Breast epithelium (tissue), 4 donors: ENCODE data around the gene UGGT1. TPM values are rescaled to one million over a fixed set of nuclear protein-coding genes. Genes with fewer than 3 reads are reported as not detected.

Experiments
- DNase-seq, 2 donors: peaks; one replicate each; pipeline ENCODE4 v3.0.0-alpha.2; 2019; ENCODE audit warnings: low spot score in 2 of 2
- H3K27ac ChIP-seq, 2 donors: fragments of 200-600 bp; sonication (generic) in 1 of 2; one replicate each; pipeline ENCODE4 v1.5.1; 2016 to 2019; ENCODE audit warnings: mild to moderate bottlenecking in 1 of 2
- H3K27me3 ChIP-seq, 2 donors: fragments of 200-600 bp; sonication (generic) in 1 of 2; one replicate each; pipeline versions ENCODE4 v1.5.1 to v1.6.0; 2017 to 2019; ENCODE audit warnings: control low read depth in 1 of 2, mild to moderate bottlenecking in 1 of 2
- H3K36me3 ChIP-seq: fragments of 200-600 bp; one replicate; pipeline ENCODE4 v1.5.1; 2019
- H3K4me1 ChIP-seq, 2 donors: fragments of 200-600 bp; sonication (generic); one replicate each; pipeline ENCODE4 v1.5.1; 2016 to 2019; ENCODE audit warnings: control low read depth in 1 of 2
- H3K4me3 ChIP-seq, 3 donors: fragments of 200-600 bp; sonication (generic); 1 replicate in 2 of 3; 2 replicates in 1 of 3; pipeline ENCODE4 v1.5.1; 2016 to 2019; ENCODE audit warnings: mild to moderate bottlenecking in 3 of 3, moderate library complexity in 2 of 3
- H3K9me3 ChIP-seq, 2 donors: fragments of 200-600 bp; sonication (generic) in 1 of 2; one replicate each; pipeline ENCODE4 v1.5.1; 2016 to 2019; ENCODE audit warnings: control low read depth in 1 of 2
- POLR2A ChIP-seq: fragments of 450-650 bp; IDR thresholded peaks from one replicate; pipeline ENCODE4 v1.6.1; 2016; ENCODE audit warnings: antibody characterized with exemption, mild to moderate bottlenecking, moderate library complexity
- POLR2AphosphoS5 ChIP-seq, 3 donors: sonication (generic); formaldehyde crosslinking; IDR thresholded peaks; one replicate each; pipeline ENCODE4 v1.6.1; 2017; ENCODE audit warnings: antibody characterized with exemption in 3 of 3
- intact Hi-C: fragments of 100-400 bp; cut with DNase I; formaldehyde crosslinking; loops from one replicate; pipeline ENCODE4 v1.15.1; 2023; ENCODE audit warnings: low total_unique reads
- total RNA-seq, 3 donors: library from RNA; depleted of rRNA; stranded (reverse); fragments of >200 nt; gene quantifications; one replicate each; pipeline ENCODE4 v1.1.0, GENCODE V29; 2016
- TF ChIP-seq, protein P1 (sequence below), 3 donors: fragments of 450-650 bp; IDR thresholded peaks; one replicate each; pipeline ENCODE4 v1.5.1; 2016 to 2017; ENCODE audit warnings: antibody characterized with exemption in 3 of 3, mild to moderate bottlenecking in 3 of 3, moderate library complexity in 3 of 3

Gene UGGT1
- total RNA-seq, 3 donors from 2014 or later: 46.9 to 57.7 (median 54.7) TPM

DNA sequence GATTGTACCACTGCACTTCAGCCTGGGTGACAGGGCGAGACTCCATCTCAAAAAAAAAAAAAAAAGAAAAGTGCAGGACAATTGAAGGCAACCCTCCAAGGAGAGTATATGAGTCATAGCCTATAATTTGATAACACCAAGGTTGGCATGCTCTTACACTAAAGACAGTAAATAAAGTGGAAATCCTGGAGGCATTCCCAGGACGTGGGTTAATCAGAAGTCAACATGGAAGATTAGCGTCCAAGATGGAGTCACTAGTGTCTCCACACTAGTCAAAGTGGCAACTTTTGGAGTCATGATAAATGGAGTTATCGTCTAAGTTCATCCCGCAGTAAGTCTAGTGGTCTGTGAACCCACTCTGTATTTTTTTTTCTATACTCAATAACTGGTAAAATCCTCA lies 21.2 kb upstream of the UGGT1 start:
- no peaks in the 10 kb centered on the region for H3K4me1 ChIP-seq
- TF ChIP-seq POLR2A (no peak), POLR2AphosphoS5 (IDR thresholded peaks at IDR 0.05) (no peak)
- TF ChIP-seq, protein P1, sequence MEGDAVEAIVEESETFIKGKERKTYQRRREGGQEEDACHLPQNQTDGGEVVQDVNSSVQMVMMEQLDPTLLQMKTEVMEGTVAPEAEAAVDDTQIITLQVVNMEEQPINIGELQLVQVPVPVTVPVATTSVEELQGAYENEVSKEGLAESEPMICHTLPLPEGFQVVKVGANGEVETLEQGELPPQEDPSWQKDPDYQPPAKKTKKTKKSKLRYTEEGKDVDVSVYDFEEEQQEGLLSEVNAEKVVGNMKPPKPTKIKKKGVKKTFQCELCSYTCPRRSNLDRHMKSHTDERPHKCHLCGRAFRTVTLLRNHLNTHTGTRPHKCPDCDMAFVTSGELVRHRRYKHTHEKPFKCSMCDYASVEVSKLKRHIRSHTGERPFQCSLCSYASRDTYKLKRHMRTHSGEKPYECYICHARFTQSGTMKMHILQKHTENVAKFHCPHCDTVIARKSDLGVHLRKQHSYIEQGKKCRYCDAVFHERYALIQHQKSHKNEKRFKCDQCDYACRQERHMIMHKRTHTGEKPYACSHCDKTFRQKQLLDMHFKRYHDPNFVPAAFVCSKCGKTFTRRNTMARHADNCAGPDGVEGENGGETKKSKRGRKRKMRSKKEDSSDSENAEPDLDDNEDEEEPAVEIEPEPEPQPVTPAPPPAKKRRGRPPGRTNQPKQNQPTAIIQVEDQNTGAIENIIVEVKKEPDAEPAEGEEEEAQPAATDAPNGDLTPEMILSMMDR (IDR thresholded peaks at IDR 0.05): no peak
- no peak overlapping the region for H3K27ac ChIP-seq
- no peaks in the 10 kb centered on the region for H3K9me3 ChIP-seq
- H3K4me3 ChIP-seq: no peak overlapping the region
- no peaks in the 10 kb centered on the region for H3K27me3 ChIP-seq
- intact Hi-C loops: no loop called here
- no peak for DNase-seq
- H3K36me3 ChIP-seq: no peaks in the 10 kb centered on the region

GRCh38 chr2:128073278-128073677 lies 17.7 kb upstream of the UGGT1 start:
- intact Hi-C loops: no loop called here
- H3K4me1 ChIP-seq: no peaks in the 10 kb centered on the region
- no peaks in the 10 kb centered on the region for H3K9me3 ChIP-seq
- TF ChIP-seq, protein P1 (IDR thresholded peaks at IDR 0.05): no peak
- no peak for TF ChIP-seq POLR2A
- TF ChIP-seq POLR2AphosphoS5 (IDR thresholded peaks at IDR 0.05): no peak
- no peaks in the 10 kb centered on the region for H3K36me3 ChIP-seq
- no peak overlapping the region for H3K4me3 ChIP-seq
- no peaks in the 10 kb centered on the region for H3K27me3 ChIP-seq
- DNase-seq: no peak
- no peak overlapping the region for H3K27ac ChIP-seq

DNA sequence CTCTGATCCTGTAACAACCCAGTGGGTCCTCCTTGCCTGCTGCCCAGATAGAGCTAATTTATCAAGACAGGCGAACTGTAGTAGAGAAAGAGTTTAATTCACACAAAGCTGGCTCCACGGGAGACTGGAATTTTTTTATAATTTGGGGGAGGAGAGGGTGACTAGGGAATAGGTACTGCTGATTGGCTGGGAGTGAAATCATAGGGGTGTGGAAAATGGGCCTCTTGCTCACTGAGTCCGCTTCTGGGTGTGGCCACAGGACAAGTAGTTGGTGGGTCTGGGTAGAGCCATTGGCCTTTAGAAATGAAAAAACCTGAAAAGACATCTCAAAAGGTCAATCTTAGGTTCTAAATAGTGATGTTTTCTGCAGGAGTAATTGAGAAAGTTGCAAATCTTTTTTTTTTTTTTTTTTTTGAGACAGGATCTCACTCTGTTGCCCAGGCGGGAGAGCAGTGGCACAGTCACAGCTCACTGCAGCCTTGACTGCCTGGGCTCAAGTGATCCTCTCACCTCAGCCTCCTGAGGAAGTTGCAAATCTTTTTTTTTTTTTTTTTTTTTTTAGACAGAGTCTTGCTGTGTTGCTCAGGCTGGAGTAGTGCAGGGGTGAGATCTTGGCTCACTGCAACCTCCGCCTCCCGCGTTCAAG lies 14.4 kb upstream of the UGGT1 start:
- no peaks in the 10 kb centered on the region for H3K27me3 ChIP-seq
- intact Hi-C loops: no loop called here
- no peaks in the 10 kb centered on the region for H3K4me1 ChIP-seq
- DNase-seq: no peak
- no peaks in the 10 kb centered on the region for H3K36me3 ChIP-seq
- no peak overlapping the region for H3K4me3 ChIP-seq
- H3K9me3 ChIP-seq: no peaks in the 10 kb centered on the region
- H3K27ac ChIP-seq: no peak overlapping the region
- no peak for TF ChIP-seq POLR2A
- TF ChIP-seq POLR2AphosphoS5 (IDR thresholded peaks at IDR 0.05): no peak
- TF ChIP-seq, protein P1 (IDR thresholded peaks at IDR 0.05): no peak

DNA sequence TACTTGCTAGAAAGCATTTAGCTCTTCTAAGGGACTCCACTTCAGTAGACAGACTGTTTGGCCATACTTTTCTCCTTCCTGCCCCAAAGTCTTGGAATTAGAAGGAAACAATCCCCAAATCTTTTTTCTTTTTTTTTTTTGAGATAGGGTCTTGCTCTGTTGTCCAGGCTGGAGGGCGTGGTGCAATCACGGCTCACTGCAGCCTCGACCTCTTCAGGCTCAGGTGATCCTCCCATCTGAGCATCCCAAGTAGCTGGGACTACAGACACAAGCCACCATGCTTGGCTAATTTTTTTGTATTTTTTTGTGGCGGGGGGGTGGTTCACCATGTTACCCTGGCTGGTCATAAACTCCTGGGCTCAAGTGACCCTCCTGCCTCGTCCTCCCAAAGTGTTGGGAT lies 6.2 kb upstream of the UGGT1 start:
- H3K27ac ChIP-seq: no peak overlapping the region
- TF ChIP-seq POLR2A: no peak
- no peak for TF ChIP-seq POLR2AphosphoS5 (IDR thresholded peaks at IDR 0.05)
- TF ChIP-seq, protein P1 (IDR thresholded peaks at IDR 0.05): no peak
- no peaks in the 10 kb centered on the region for H3K9me3 ChIP-seq
- H3K4me1 ChIP-seq: no peaks in the 10 kb centered on the region
- H3K27me3 ChIP-seq: no peaks in the 10 kb centered on the region
- intact Hi-C loops: no loop called here
- no peak overlapping the region for H3K4me3 ChIP-seq
- H3K36me3 ChIP-seq: no peaks in the 10 kb centered on the region
- DNase-seq: no peak

DNA sequence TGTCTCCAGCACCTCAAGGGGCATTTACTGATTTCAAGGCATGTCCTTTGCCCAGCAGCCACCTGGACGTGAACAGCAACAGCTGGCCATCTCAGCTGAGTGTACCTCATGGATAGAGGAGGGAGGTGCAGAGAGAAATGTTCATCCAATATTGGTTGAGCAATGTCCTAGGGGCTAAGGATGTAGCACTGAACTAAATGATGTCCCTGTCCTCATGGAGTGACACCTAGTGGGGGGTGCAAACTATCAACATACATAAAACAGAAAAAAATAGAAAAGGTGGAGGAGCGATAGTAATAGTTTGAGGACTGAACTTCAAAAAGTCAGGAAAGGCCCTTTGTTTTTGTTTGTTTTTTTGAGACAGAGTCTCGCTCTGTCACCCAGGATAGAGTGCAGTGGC lies 4.8 kb upstream of the UGGT1 start:
- no peak for DNase-seq
- no peaks in the 10 kb centered on the region for H3K9me3 ChIP-seq

More for the DNA sequence above, 4.8 kb upstream of the UGGT1 start:
- no peak overlapping the region for H3K27ac ChIP-seq
- H3K4me3 ChIP-seq: no peak overlapping the region
- no peaks in the 10 kb centered on the region for H3K36me3 ChIP-seq
- H3K4me1 ChIP-seq: no peaks in the 10 kb centered on the region
- H3K27me3 ChIP-seq: no peaks in the 10 kb centered on the region
- TF ChIP-seq POLR2A (no peak), POLR2AphosphoS5 (IDR thresholded peaks at IDR 0.05) (no peak)
- TF ChIP-seq, protein P1 (IDR thresholded peaks at IDR 0.05): no peak
- intact Hi-C loops: no loop called here
